NCI-H2081 (cell line): Measurements from ENCODE around the gene RSAD1.

ENCODE experiments used
- DNase-seq, 2 experiments: peaks; one replicate each; lab custom pipeline; 2025; lab: John Stamatoyannopoulos, UW

RSAD1 gene

DNA sequence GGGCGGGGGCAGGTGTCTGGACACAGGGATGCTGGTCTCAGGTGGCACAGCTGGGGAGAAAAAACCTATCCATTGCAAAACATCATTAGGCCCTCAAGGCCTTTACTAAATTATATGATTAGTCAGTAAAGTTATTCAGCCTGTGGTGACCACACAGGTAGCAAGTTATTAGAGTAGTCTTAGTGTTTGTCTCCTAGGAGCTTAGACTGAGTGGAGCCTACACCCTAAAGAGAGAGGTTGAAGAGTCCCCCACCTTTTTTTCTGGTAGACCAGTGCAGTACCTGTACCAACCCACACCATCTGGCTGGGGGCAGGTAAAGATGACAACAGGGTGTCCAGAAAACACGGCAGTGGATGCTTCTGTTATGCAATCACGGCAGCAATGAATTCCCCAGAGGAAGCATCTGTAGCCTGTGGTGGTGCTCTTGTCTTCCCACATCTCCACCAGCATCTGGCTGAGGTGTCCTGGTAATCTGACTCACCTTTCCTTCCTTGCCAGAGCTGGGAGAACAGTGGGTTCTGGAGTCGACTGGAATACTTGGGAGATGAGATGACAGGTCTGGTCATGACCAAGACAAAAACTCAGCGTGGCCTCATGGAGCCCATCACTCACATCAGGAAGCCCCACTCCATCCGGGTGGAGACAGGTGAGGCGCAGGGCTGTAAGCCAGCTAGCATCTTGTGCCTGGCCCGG is 40.6 kb downstream of the RSAD1 start:
- DNase-seq, result no peak

DNA sequence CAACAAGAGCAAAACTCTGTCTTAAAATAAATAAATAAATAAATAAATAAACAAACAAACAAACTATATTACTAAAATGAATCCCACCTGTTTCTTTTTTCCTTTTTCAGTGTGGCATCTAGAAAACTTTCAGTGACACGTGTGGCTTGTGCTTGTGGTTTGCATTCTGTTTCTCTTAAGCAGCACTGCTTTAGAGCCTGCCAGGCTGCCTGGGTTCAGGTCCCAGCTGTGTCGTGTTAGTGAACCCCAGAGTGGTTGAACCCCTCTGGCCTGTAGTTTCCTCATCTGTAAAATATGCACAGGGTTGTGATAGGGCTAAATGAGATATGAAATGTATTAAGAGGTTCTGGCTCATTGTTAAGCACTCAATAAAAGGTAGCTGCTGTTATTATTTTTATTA is 41.8 kb downstream of the RSAD1 start:
- DNase-seq, result no peak

DNA sequence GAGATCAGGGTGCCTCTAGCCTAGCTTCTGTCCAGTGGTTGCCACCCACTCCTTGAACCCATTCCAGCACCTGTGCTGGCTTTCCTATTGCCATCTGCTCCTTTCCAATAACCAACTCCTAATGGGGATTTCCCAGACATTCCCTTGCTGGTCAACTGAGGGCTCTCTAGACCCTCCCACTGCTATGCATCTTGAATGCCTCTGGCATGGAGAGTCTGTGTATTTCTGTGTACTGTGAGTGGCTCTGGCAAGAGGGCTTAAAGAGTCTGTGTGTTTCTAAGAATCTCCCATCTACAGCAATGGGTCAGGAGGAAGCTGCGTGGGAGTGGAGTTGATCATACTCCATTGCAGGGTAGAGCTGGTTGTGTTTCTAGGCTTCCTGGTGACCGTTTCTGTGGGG is 42.9 kb downstream of the RSAD1 start:
- no peak for DNase-seq

DNA sequence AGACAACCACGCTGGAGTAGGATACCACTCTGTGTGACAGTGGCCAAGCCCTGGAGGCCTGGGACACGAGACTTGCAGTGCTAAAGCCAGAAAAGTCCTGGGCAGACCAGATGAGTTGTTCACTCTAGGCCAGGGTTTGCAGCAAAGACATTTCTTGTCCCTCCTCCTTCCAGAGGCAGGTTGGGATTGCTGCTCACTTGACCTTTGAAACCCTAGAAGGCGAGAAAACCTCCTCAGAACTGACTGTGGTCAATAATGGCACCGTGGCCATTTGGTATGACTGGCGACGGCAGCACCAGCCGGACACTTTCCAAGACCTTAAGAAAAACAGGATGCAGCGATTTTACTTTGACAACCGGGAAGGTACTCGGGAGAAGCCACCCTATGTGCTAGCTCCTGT is 44.1 kb downstream of the RSAD1 start:
- no peak for DNase-seq

DNA sequence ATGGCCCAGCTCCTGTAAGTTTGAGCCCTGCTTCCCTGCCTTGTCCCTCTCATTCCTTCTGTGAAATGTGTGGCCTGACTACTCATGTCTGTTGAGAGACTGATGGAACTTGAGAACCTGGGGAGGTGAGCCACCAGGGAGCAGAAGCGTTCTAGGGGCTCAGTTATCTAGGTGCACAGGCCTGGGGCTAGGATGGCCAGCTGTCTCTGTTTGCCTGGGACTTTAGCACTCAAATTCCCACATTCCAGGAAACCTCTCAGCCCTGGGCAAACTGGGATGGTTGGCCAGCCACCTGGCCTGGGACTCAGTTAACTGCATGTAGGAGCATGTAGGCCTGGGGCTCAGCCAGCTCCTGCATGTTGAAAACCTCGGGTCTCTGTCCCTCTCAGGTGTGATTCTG is 44.5 kb downstream of the RSAD1 start:
- no peak for DNase-seq

DNA sequence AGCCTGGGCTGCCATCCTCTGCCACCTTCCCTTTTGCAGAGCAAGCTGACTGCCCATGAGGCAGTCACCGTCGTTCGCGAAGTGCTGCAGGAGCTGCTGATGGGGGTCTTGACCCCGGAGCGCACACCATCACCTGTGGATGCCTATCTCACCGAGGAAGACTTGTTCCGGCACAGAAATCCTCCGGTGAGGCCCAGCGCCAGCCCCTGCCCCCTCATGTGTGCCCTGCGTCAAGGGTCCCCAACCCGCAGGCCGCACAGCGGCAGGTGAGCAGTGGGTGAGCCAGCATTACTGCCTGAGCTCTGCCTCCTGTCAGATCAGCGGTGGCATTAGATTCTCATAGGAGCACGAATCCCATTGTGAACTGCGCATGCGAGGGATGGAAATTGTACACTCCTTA is 46.2 kb downstream of the RSAD1 start:
- no peak for DNase-seq

DNA sequence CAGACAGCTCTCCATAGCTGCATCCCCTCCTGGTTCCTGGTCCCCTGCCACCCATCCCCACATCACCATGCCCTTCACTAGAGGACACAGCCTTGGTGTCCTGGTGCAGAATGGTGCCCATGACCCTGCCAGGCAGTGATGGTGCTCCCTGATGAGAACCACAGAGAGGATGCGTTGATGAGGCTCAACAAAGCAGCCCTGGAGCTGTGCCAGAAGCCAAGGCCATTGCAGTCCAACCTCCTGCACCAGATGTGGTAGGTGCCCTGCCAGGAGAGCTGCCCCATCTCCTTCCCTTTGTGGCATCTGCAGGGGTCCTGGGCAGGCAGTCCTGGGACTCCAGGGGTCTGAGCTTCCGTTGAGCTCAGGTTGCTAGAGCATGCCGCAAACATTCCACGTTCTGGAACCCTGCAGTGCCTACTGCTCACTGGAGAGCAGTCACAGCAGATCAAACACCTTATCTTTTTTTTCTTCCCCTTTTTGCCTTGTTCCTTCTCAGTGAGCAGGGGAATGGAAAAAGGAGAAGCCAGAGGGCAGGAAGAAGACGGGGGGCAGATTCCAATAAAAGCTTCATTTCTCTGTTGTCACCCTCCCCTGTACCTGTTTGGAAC is 48.6 kb downstream of the RSAD1 start:
- DNase-seq, result no peak

DNA sequence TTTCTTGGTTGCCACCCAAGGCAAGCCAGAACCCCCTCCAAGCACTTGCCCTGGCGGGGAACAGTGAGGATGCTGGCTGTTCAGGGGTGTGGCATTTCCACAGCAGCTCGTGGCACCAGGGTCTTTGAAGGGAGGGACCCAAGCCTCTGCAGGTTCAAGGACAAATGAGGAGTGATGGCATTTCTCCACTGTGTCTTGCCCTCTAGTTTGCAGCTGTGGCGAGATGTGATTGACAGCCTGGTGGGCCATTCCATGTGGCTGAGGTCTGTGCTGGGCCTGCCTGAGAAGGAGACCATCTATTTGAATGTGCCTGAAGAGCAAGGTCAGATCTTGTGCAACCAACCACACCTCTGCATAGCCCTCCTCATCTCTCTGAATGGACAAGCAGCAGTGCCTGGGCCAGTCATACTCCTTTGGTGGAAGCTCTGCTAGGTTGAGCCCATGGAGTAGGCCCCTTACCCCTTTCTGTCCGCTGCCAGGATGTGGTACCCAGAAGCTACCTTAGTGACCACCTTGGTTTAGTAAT is 49.4 kb downstream of the RSAD1 start:
- no peak for DNase-seq

DNA sequence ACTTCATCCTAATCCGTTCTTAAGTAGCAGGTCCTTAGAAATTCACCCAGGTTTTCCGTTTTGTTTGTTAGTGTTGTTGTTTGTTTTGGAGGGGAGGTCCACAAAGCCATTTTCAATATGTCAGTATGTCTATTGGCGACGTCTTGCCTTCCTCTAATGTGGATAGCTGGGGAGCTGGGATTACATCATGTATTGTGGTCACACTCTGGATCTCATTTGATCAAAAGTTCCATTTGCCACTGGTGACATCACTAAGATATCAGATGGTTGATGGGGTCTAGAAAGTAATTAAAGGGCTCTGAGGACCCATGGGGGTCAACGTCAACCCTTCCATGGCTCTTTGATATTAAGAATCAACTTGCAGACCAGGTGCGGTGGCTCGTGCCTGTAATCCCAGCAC is 51.2 kb downstream of the RSAD1 start:
- no peak for DNase-seq

DNA sequence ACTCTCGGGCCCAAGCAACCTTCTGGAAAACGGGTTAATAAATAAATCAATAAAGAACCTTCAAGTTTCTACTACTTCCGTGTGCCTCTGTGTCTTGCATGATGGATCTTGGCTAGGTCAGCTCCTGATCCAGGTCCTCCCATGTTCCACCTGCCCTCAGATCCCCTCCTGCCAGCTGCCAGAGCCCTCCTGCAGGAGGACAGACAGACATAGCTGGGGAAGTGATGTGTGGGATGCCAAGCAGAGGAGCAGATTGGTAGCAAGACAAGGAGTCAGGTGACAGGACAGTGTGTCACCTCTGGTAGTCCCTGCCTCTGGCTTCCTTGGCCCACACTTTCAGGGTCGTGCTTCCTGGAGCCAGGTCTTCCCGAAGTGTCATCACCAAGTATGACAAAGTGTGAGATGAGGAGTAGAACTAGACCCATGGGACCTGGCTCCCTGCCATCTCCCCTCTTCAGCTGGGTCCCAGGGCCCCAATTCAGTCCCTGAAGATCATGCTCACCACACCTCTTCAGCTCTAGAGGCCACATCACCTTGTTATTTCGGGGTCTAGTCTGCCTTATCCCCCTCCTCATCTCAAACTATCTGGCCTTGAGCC is 52.9 kb downstream of the RSAD1 start:
- no peak for DNase-seq

DNA sequence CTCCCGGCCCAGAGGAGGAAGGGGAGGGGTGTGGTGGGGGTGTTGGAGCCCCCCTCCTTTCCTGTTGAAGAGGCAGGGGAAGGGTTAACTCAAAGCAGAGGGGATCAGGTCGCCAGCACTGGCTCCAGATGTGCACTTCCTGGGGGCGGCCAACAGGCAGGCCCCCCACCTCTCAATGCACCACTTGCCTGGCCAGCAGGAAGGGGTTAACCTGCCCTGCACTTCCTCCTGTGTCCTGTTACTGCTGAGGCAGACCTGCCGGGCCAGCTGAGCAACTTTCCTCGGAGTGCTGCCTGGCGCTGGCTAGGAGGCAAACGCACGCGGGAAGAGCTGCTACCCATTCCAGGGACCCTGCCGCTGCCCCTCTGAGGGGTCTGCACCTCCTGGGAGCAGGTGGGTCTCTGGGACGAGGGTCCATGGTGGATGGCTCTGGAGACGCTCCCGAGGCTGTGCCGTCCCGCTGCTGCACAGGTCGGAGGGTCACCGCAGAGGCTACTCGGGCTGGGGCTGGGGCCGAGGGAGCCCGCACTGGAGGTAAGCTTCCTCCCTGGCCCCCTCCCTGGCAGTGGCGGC is 53.9 kb downstream of the RSAD1 start, which contains the start of gene EPN3:
TSS of gene EPN3 (plus strand) at position 284 of the 573 bp plus-strand sequence. CDS start 3,822 bp downstream, outside the sequence.
- DNase-seq, result no peak

DNA sequence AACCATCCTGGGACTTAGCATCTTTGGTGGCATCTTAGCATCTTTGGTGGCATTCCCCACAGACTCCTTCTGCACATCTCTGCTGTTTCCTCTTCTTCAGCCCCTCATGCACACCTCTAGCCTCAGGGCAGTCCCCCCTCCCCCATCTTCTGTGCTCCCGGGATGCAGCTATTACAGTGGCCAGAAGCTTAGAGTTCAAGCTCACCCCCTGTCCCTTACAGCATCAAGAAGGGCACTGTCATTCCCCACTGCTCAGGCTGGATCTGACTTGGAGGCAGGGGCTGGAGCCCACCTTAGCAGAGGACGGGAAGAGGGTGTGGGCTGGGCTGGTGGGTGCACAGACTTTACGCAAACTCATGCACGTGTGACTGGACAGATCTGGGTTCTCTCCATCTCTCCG is 54.5 kb downstream of the RSAD1 start:
- DNase-seq, result no peak

DNA sequence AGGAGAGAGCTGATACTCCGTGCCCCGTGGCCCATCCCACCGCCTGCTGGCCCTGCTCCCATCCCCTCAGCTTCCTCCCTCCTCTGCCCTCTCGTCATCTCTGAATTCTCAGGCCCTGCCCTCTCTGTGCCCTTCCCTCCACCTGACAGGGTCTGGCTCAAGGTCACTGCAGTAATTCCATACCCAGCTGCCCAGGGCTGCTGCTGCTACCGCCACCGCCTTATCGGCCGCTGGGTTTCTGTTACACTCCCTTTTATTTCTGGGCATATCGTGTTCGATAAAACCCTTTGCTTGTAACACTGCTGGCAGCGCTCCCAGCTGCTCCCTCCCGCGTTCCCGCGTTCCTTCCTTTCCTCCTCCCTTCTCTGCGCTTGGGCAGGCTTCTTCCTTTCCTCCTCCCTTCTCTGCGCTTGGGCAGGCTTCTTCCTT is 55.1 kb downstream of the RSAD1 start:
- DNase-seq, result peak; percentile 44 to 47

DNA sequence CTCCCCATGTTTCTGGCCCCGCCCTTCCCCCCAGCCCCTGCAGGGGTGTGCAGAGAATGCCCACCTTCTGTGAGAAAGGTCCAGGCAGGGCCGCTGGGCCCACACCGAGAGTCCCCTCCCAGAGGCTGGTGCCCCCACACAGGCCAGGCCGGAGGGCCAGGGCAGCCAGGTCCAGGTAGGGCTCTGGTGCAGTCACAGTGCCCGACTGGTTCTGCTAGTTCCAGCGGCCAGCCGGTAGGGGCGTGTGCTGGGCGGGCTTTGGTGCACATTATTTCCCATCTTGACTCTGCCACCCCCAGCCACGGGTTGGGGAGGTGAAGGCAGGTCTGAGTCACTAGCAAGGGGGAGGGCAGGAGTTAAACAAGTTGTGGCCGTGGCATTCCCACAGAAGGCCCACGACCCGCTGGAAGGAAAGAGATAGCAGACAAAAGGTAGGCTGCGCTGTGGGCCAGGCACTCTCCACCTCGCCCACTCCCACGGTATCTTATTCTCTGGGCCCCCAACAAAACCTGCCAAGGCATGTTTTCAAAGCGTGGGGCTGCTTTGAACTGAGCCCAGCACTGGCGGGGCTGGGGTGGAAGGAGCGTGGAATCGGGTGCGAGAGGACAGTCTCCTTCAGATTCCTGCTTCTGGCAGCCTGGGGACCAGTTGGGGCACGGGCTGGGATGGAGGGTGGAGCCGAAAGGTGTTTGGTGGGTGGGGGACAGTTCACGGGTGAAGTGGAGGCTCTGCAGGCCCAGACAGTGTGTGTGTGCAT is 55.7 kb downstream of the RSAD1 start:
- no peak for DNase-seq

DNA sequence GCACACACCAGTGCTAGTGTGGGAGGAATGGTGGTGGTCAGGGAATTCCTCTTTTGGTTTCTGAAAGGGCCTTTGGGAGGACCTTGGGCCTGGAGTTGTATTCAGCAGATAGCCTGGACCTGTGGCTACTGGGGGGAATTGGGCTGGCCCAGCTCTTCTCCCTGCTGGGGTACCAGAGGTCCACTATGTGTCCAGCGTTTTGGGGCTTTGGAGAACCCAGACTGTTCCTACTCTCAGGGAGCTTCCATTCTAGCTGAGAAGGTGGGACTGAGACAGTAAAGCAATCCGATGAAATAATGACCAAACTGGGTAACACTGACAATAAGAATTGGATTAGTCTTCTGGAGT is 56.3 kb downstream of the RSAD1 start:
- no peak for DNase-seq

DNA sequence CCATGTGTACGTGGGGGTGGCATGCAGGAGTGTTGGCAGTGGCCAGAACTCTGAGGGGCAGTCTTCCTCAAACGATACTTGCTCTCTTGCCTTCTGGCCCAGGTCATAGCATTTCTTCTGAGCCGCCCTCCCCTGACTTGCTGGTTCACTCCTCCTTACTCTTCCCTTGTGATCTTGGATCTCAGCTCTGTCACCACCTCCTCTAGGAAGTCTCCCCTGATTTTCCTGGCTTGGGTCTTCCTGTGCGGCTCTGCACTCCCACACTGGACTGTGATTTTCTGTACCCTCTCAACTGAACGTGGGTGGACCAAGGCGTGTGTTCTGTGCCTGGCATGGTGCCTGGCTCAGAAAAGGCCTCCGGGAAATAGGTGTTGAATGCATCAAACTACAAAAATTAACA is 56.7 kb downstream of the RSAD1 start:
- no peak for DNase-seq
